ENCODE data around the gene SETD3. TPM values are rescaled to one million over a fixed set of nuclear protein-coding genes. Genes with fewer than 3 reads are reported as not detected.

Gene SETD3
- total RNA-seq, 4 donors from 2014 or later: 29.1 to 65.4 (median 36.3) TPM

- Histone ChIP-seq H3K4me3 (no peak overlapping the region), H3K9me3 (no peaks in the 10 kb centered on the region), H3K4me1 (no peaks in the 10 kb centered on the region), H3K27ac (no peak overlapping the region), H3K36me3 (peaks cover 0 to 57% (median 9%) of the 10 kb centered on the region in 3 donors), H3K27me3 (no peaks in the 10 kb centered on the region)
- WGBS, 2 donors: 69 to 84% methylated on average over 15 of the region's 17 CpGs
- DNase-seq: no peak
- intact Hi-C loops (cut with DNase I): no loop called here
- TF ChIP-seq CTCF (IDR thresholded peaks at IDR 0.05) (no peak), POLR2A (IDR thresholded peaks at IDR 0.05) (no peak)
Measured at GRCh38 chr14:99412117-99413061, 68.3 kb downstream of the SETD3 start.

- H3K4me3 ChIP-seq: no peak overlapping the region
- no peaks in the 10 kb centered on the region for H3K4me1 ChIP-seq
- TF ChIP-seq POLR2A (IDR thresholded peaks at IDR 0.05) (no peak), CTCF (IDR thresholded peaks at IDR 0.05) (no peak)
- H3K36me3 ChIP-seq: peaks cover 0 to 81% (median 18%) of the 10 kb centered on the region in 3 donors
- intact Hi-C loops (cut with DNase I): no loop called here
- H3K9me3 ChIP-seq: no peaks in the 10 kb centered on the region
- no peak for DNase-seq
- H3K27me3 ChIP-seq: no peaks in the 10 kb centered on the region
- no peak overlapping the region for H3K27ac ChIP-seq
- 92 to 93% methylated on average over 10 of the region's 10 CpGs for WGBS, 2 donors
Measured at GRCh38 chr14:99410019-99410418, 70.6 kb downstream of the SETD3 start.

GRCh38 chr14:99408971-99409289, 71.7 kb downstream of the SETD3 start:
- H3K9me3 ChIP-seq: no peaks in the 10 kb centered on the region
- H3K4me3 ChIP-seq: no peak overlapping the region
- H3K27ac ChIP-seq: no peak overlapping the region
- H3K4me1 ChIP-seq: no peaks in the 10 kb centered on the region
- DNase-seq: no peak
- intact Hi-C loops (cut with DNase I): no loop called here
- H3K27me3 ChIP-seq: no peaks in the 10 kb centered on the region
- peaks cover 0 to 89% (median 20%) of the 10 kb centered on the region in 3 donors for H3K36me3 ChIP-seq
- WGBS, 2 donors: 94% methylated on average over 6 of the region's 7 CpGs; no CpG with 5 or more reads in 1 of the 2 donors
- no peak for TF ChIP-seq CTCF (IDR thresholded peaks at IDR 0.05)
- TF ChIP-seq POLR2A (IDR thresholded peaks at IDR 0.05): no peak

DNA sequence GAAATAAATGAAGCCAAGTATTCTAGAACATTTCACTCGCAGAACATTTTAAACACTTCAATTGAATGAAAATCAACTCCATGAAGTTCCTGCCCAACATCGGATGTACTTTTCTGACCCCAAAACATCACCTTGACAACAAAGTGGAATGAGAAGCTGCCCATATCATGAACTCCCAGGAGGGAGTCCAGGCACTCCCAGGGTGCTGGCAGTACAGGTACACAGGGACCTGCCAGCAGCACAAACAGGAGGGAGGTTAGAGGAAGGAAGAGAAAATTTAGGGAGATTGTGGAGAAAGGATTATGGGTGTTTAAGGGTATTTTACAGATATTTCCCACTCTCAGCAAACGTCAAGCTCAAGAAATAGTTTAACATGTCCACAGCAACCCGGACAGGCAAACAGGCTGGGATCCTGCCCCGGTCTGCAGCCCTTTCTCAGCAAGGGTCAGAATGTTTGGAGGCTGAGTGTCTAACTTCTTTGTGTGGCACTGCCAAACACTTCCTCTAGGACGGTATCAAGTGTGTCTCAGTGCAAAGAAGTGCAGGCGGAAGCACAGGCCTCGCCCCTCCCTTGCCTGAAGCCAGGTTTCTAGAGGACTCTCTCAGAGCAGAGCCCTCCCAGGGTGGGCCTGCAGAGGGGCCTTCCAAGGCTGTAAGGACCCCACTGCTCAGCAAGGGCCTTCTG, 72.2 kb downstream of the SETD3 start:
- Histone ChIP-seq H3K36me3 (peaks cover 0 to 89% (median 20%) of the 10 kb centered on the region in 3 donors), H3K27me3 (no peaks in the 10 kb centered on the region), H3K27ac (no peak overlapping the region), H3K9me3 (no peaks in the 10 kb centered on the region), H3K4me1 (no peaks in the 10 kb centered on the region), H3K4me3 (no peak overlapping the region)
- TF ChIP-seq CTCF (IDR thresholded peaks at IDR 0.05) (no peak), POLR2A (IDR thresholded peaks at IDR 0.05) (no peak)
- no peak for DNase-seq
- intact Hi-C loops (cut with DNase I): no loop called here
- 90 to 92% methylated on average over 7 of the region's 8 CpGs for WGBS, 2 donors

DNA sequence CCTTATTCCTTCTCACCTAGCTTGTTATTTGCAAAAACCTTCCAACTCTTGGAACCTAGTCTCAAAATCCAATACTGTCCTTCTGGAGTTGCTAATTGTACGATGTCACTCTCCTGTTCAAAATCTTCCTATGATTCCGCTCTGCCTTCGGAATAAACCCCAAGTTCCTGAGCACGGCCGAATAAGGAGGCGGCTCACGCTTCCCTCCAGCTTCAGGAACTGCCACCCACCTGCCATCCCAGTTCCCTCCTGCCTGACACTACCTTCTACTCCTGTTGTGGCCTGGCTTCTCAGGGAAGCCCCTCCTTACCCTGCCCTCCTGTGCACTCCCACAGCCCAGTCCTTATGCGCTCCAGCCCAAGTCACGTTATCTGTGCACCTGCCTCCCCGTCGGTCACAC, 73.2 kb downstream of the SETD3 start:
- no peaks in the 10 kb centered on the region for H3K4me1 ChIP-seq
- 94 to 95% methylated on average over 10 to 11 of the region's 11 CpGs for WGBS, 2 donors
- no peak overlapping the region for H3K4me3 ChIP-seq
- intact Hi-C loops (cut with DNase I): no loop called here
- H3K27ac ChIP-seq: no peak overlapping the region
- no peaks in the 10 kb centered on the region for H3K27me3 ChIP-seq
- DNase-seq: no peak
- H3K36me3 ChIP-seq: peaks cover 0 to 89% (median 15%) of the 10 kb centered on the region in 3 donors
- no peaks in the 10 kb centered on the region for H3K9me3 ChIP-seq
- TF ChIP-seq POLR2A (IDR thresholded peaks at IDR 0.05) (no peak), CTCF (IDR thresholded peaks at IDR 0.05) (no peak)
